GM23338 (cell line): ENCODE measurements around the gene NLRP5. TPM values are rescaled to one million over a fixed set of nuclear protein-coding genes. Genes with fewer than 3 reads are reported as not detected.

Experiments
- ATAC-seq: fragments of 200-7000 bp; cut with Tn5 transposase; 3 replicates; pipeline ENCODE4 v1.9.1; 2020
- DNase-seq: peaks from one replicate; pipeline ENCODE4 v3.0.0-alpha.2; 2015; ENCODE audit warnings: low spot score
- H2AFZ ChIP-seq: fragments of 200-600 bp; sonication (generic); 2 replicates; pipeline ENCODE4 v1.8.0; 2016; ENCODE audit warnings: antibody characterized with exemption, mild to moderate bottlenecking, moderate library complexity
- H3F3A ChIP-seq: fragments of 200-600 bp; sonication (generic); replicated peaks from 2 replicates; pipeline ENCODE4 v1.8.0; 2017; ENCODE audit warnings: antibody characterized with exemption, mixed run types, low read depth
- H3K27ac ChIP-seq: fragments of 200-600 bp; sonication (generic); 2 replicates; pipeline ENCODE4 v1.6.1; 2016; ENCODE audit warnings: low read depth
- H3K27me3 ChIP-seq: fragments of 200-600 bp; sonication (generic); 2 replicates; pipeline ENCODE4 v1.8.0; 2016; ENCODE audit warnings: mild to moderate bottlenecking, mixed run types, moderate library complexity; ENCODE audit not compliant: insufficient read depth
- H3K36me3 ChIP-seq: fragments of 200-600 bp; sonication (generic); 2 replicates; pipeline ENCODE4 v1.8.0; 2016; ENCODE audit warnings: mild to moderate bottlenecking; ENCODE audit not compliant: insufficient read depth
- H3K4me1 ChIP-seq: fragments of 200-600 bp; sonication (generic); 2 replicates; pipeline ENCODE4 v1.8.0; 2016; ENCODE audit warnings: mild to moderate bottlenecking, moderate library complexity; ENCODE audit not compliant: insufficient read depth
- H3K4me2 ChIP-seq: fragments of 200-600 bp; sonication (generic); 2 replicates; pipeline ENCODE4 v1.7.1; 2017; ENCODE audit warnings: mixed run types
- H3K4me3 ChIP-seq: fragments of 200-600 bp; sonication (generic); 2 replicates; pipeline ENCODE4 v1.6.1; 2016; ENCODE audit warnings: mixed run types
- H3K79me2 ChIP-seq: fragments of 200-600 bp; sonication (generic); replicated peaks from 2 replicates; pipeline ENCODE4 v1.8.0; 2017; ENCODE audit warnings: mild to moderate bottlenecking; ENCODE audit not compliant: insufficient read depth
- H3K9me2 ChIP-seq: fragments of 200-600 bp; sonication (generic); 2 replicates; pipeline ENCODE4 v1.8.0; 2017; ENCODE audit not compliant: insufficient read depth
- H4K20me1 ChIP-seq: fragments of 200-600 bp; sonication (generic); replicated peaks from 2 replicates; pipeline ENCODE4 v1.8.0; 2017; ENCODE audit warnings: mild to moderate bottlenecking; ENCODE audit not compliant: insufficient read depth
- H3K27ac Mint-ChIP-seq: 2 replicates; pipeline ENCODE4 v1.8.0; 2020; ENCODE audit warnings: inconsistent platforms, mild to moderate bottlenecking, moderate library complexity, mixed read lengths
- H3K27me3 Mint-ChIP-seq: 3 replicates; pipeline ENCODE4 v1.8.0; 2022; ENCODE audit warnings: low read depth, mild to moderate bottlenecking, moderate library complexity, mixed read lengths, inconsistent platforms; ENCODE audit not compliant: insufficient read depth, poor library complexity
- H3K36me3 Mint-ChIP-seq: 3 replicates; pipeline ENCODE4 v1.8.0; 2021; ENCODE audit warnings: low read depth, mild to moderate bottlenecking, inconsistent platforms, moderate library complexity, mixed read lengths
- H3K4me1 Mint-ChIP-seq: 3 replicates; pipeline ENCODE4 v1.8.0; 2020; ENCODE audit warnings: mild to moderate bottlenecking, inconsistent platforms, mixed read lengths
- H3K4me3 Mint-ChIP-seq: 3 replicates; pipeline ENCODE4 v1.8.0; 2021; ENCODE audit warnings: moderate library complexity, mild to moderate bottlenecking, inconsistent platforms, mixed read lengths
- H3K9me3 Mint-ChIP-seq: 3 replicates; pipeline ENCODE4 v1.8.0; 2020; ENCODE audit warnings: moderate library complexity, mild to moderate bottlenecking, inconsistent platforms, mixed read lengths
- CTCF ChIP-seq, 2 experiments: fragments of 200-600 bp in 1 of 2; sonication (generic) in 1 of 2; conservative IDR thresholded peaks; 2 replicates each; pipeline versions ENCODE4 v1.5.1 to v1.6.1; 2016 to 2017; ENCODE audit warnings: antibody characterized with exemption in 2 of 2, low read depth in 2 of 2, mild to moderate bottlenecking in 2 of 2, moderate library complexity in 1 of 2
- ETS1 ChIP-seq: IDR thresholded peaks from 2 replicates; pipeline ENCODE4 v1.6.1; 2016; ENCODE audit warnings: antibody characterized with exemption
- EZH2 ChIP-seq: fragments of 200-600 bp; sonication (generic); IDR thresholded peaks from one replicate; pipeline ENCODE4 v1.8.0; 2017; ENCODE audit warnings: antibody characterized with exemption, mild to moderate bottlenecking, low read depth; ENCODE audit not compliant: unreplicated experiment
- EZH2phosphoT487 ChIP-seq: fragments of 200-600 bp; sonication (generic); IDR thresholded peaks from one replicate; pipeline ENCODE4 v1.8.1; 2018; ENCODE audit warnings: antibody characterized with exemption; ENCODE audit not compliant: unreplicated experiment
- JUNB ChIP-seq: IDR thresholded peaks from one replicate; pipeline ENCODE4 v1.6.1; 2016; ENCODE audit warnings: antibody characterized with exemption; ENCODE audit not compliant: unreplicated experiment
- NANOG ChIP-seq: IDR thresholded peaks from 2 replicates; pipeline ENCODE4 v1.6.1; 2016; ENCODE audit warnings: antibody characterized with exemption, borderline replicate concordance
- REST ChIP-seq: IDR thresholded peaks from one replicate; pipeline ENCODE4 v1.6.1; 2018; ENCODE audit warnings: antibody characterized with exemption; ENCODE audit not compliant: unreplicated experiment
- ZNF462 ChIP-seq: fragments of 250-450 bp; sonication (Bioruptor Pico); IDR thresholded peaks from 2 replicates; pipeline ENCODE4 v1.5.0; 2020; ENCODE audit warnings: mild to moderate bottlenecking, moderate library complexity
- polyA plus RNA-seq: library from polyadenylated mRNA; unstranded; fragments of >200 nt; fragmentation: Nextera tagmentation; extraction: Ambion mirVana; gene quantifications from 2 replicates; pipeline ENCODE4 v1.2.1, GENCODE V29; 2016
- total RNA-seq: library from RNA; depleted of rRNA; stranded (reverse); fragments of >200 nt; shearing (Covaris generic); gene quantifications from 2 replicates; pipeline ENCODE4 v1.2.3, GENCODE V29; 2014

NLRP5 gene
- total and polyA plus RNA-seq, 2 experiments from 2014 or later, result not detected

GRCh38 chr19:55990831-55991230 lies 4.3 kb downstream of the NLRP5 start:
- Histone ChIP-seq H3K79me2 (no peaks in the 10 kb centered on the region), H3K9me2 (no peaks in the 10 kb centered on the region), H3K4me3 (no peak overlapping the region), H4K20me1 (no peaks in the 10 kb centered on the region), H3K27ac (no peak overlapping the region), H3K4me2 (no peak overlapping the region), H3F3A (no peaks in the 10 kb centered on the region), H2AFZ (no peak overlapping the region), H3K36me3 (no peaks in the 10 kb centered on the region), H3K27me3 (no peaks in the 10 kb centered on the region), H3K4me1 (no peaks in the 10 kb centered on the region)
- peaks cover 45% of the 10 kb centered on the region for H3K36me3 Mint-ChIP-seq
- H3K27me3 Mint-ChIP-seq, result no peaks in the 10 kb centered on the region
- H3K4me1 Mint-ChIP-seq, result no peaks in the 10 kb centered on the region
- TF ChIP-seq NANOG, result no peak
- TF ChIP-seq EZH2, result no peak
- TF ChIP-seq CTCF (conservative IDR thresholded peaks at IDR 0.05; ENCODE audit: low read depth in 2 of 2), result no peak
- no peak for TF ChIP-seq REST
- no peak for TF ChIP-seq ETS1
- TF ChIP-seq EZH2phosphoT487, result no peak
- TF ChIP-seq ZNF462 (CRISPR knock-in tag), result no peak
- TF ChIP-seq JUNB, result no peak
- H3K9me3 Mint-ChIP-seq, result peaks cover 96% of the 10 kb centered on the region
- no peak for ATAC-seq
- no peak overlapping the region for H3K27ac Mint-ChIP-seq
- no peak overlapping the region for H3K4me3 Mint-ChIP-seq
- DNase-seq, result no peak
